Heart left ventricle (tissue), 13 donors: ENCODE measurements around the gene CPLANE2.

Experiments
- CTCF ChIP-seq, 12 donors: fragments of 200-600 bp; sonication (generic) in 4 of 12; IDR thresholded peaks; one replicate each; pipeline versions ENCODE4 v1.5.0 to v1.8.0; 2018 to 2022; ENCODE audit warnings: antibody characterized with exemption in 12 of 12, mild to moderate bottlenecking in 5 of 12
- POLR2A ChIP-seq, 2 donors: fragments of 450-650 bp; IDR thresholded peaks; one replicate each; pipeline ENCODE4 v1.6.1; 2017; ENCODE audit warnings: antibody characterized with exemption in 2 of 2, mild to moderate bottlenecking in 2 of 2, moderate library complexity in 2 of 2
- donor health status: ischemic (EF 13 %, LVEDD 7.1; RV severe dilation, severe dysfunction).
- donor health status: DM: no; HTN: yes; CAD: no.
- donor health status: DM: no; HTN: no; CAD: no.
- donor health status: ischemic (EF 25% LVEDD 6.9; RV normal size, moderate dysfunction).
- donor health status: ischemic (EF 25% LVEDD 5.7; RV mildly dilated, moderate dysfunction).
- donor health status: ischemic (EF 35%, LVEDD 5.7; RV mildly dilated, moderate dysfunction).
- donor health status: nonischemic (EF 11% LVEDD 7.7; RV severe dilation, severe dysfunction).
- donor health status: DM: yes; HTN: yes; CAD: no.
- donor health status: PGD.
- donor health status: ischemic (EF 29% LVEDD 5.4; RV normal size, mild dysfunction).
- donor health status: nonischemic (EF 23%, LVEDD 6.1; RV moderate dilation, normal function).

- TF ChIP-seq POLR2A (IDR thresholded peaks at IDR 0.05), result no peak
- TF ChIP-seq CTCF (IDR thresholded peaks at IDR 0.05), result no peak
Measured at GRCh38 chr1:16229976-16230740, 6.8 kb downstream of the CPLANE2 start.
